Ramos (cell line): ENCODE results near the gene SIRPD.

Experiments
- in situ Hi-C: fragments of 300-500 bp; cut with MboI; formaldehyde crosslinking; loops from one replicate; pipeline ENCODE4 v1.14.3; 2022; ENCODE audit warnings: low sequenced_read_pairs; ENCODE audit not compliant: unreplicated experiment

The SIRPD gene

GRCh38 chr20:1539816-1540419 lies 17.6 kb downstream of the SIRPD start:
- in situ Hi-C loops: no loop called here

GRCh38 chr20:1538655-1539054 lies 18.9 kb downstream of the SIRPD start:
- in situ Hi-C loops: no loop called here

- in situ Hi-C loops: no loop called here
These were observed 19.8 kb downstream of the SIRPD start for GRCh38 chr20:1537731-1538058.

DNA sequence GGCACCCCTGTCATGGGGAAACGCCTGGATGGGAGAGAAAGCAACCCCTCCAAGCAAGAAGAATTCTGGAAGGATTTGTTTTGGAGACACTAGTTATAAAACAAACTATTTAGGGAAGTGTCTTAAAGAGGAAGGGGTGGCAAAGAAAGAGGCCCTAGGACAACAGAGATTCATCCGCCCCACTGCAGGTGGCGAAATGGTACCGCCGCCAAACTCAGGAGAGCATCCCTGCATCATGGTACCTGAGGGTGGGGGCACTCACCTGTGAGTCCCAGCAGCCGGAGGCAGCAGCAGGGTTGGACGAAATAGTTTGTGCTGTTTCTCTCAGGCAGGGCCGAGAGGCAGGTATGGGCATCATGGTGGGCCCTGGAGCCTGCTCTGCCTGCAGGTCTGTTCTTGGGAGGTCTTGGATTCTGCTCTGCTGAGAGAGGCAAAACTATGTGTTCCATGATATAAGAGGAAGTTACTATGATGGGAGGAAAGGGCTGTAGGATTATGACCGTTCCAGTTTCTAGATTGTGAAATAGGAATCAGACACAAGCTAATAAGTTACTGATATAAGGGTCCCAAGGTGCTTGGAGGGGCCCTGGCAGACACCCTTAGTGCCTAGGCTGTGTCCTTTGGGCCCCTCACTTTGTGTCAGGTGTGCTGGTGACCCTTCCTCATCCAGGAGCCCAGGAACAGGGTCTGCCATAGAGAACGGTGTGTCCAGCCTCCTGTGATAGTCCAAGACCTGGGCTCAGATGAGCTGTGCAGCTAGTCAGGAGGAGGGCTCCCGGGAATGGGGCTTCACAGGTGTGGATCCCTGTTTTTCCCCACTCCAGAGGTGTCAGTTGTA lies 20.4 kb downstream of the SIRPD start:
- in situ Hi-C loops: no loop called here

GRCh38 chr20:1535420-1536175 lies 21.9 kb downstream of the SIRPD start:
- in situ Hi-C loops: no loop called here

- in situ Hi-C loops: no loop called here
These were observed 23.0 kb downstream of the SIRPD start for GRCh38 chr20:1534526-1534925.

DNA sequence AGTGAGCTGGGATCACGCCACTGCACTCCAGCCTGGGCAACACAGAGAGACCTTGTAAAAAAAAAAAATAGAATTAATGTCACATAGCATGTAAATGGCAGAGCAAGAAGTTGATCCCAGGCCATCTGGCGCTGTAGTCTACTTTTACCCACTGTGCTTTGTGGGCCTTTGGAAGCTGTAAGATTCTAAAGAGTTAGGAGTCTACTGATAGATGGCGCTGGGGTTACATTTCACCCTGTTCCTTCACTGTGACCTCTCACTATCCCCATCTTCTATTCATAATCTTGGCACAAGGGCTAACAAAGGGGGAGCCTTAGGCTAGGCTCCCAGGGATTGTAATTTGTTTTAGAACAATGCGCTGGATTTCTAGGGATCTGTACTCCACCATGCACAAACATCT lies 24.4 kb downstream of the SIRPD start:
- in situ Hi-C loops: no loop called here

GRCh38 chr20:1528811-1529210 lies 28.7 kb downstream of the SIRPD start:
- in situ Hi-C loops: no loop called here

GRCh38 chr20:1527923-1528322 lies 29.6 kb downstream of the SIRPD start:
- in situ Hi-C loops: no loop called here

GRCh38 chr20:1526896-1527295 lies 30.6 kb downstream of the SIRPD start:
- in situ Hi-C loops: no loop called here

GRCh38 chr20:1526310-1526709 lies 31.2 kb downstream of the SIRPD start:
- in situ Hi-C loops: no loop called here

GRCh38 chr20:1524004-1524403 lies 33.5 kb downstream of the SIRPD start:
- in situ Hi-C loops: no loop called here

GRCh38 chr20:1517010-1517409 lies 40.5 kb downstream of the SIRPD start:
- in situ Hi-C loops: no loop called here

- in situ Hi-C loops: no loop called here
These were observed 43.7 kb downstream of the SIRPD start for GRCh38 chr20:1513801-1514200.

GRCh38 chr20:1509237-1509636 lies 48.3 kb downstream of the SIRPD start:
- in situ Hi-C loops: no loop called here

GRCh38 chr20:1508574-1508973 lies 48.9 kb downstream of the SIRPD start:
- in situ Hi-C loops: no loop called here

DNA sequence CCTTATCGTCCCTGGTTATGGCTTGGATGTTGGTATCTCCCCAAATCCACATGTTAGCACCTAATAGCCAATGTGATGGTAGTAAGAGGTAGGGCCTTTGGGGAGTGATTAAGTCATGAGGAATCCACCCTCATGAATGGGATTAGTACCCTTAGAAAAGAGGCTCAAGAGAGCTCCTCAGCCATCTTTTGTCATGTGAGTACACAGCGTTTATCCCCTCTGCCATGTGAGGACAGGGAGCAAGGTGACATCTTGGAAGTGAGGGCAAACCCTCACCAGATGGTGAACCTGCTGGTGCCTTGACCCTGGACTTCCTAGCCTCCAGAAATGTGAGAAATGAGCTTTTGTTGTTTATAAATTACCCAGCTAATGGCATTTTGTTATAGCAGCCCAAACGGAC lies 50.2 kb downstream of the SIRPD start:
- in situ Hi-C loops: no loop called here

DNA sequence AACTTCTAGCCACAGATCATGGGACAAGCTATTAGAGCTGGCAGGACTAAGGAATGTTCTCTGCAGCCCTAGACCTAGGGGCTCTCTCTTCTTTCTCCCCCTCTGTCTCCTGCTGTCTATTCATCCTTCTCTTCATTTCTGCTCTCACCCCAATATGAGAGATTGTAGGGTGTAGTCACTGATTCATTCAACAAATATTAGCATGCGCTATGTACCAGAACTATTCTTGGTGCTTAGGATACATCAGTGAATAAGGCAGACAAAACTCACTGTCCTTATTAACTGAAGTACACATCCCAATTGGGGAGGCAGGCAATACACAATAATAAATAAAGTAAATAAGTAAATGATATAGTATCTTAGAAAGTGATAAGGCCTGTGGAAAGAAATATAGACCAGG lies 51.6 kb downstream of the SIRPD start:
- in situ Hi-C loops: no loop called here

DNA sequence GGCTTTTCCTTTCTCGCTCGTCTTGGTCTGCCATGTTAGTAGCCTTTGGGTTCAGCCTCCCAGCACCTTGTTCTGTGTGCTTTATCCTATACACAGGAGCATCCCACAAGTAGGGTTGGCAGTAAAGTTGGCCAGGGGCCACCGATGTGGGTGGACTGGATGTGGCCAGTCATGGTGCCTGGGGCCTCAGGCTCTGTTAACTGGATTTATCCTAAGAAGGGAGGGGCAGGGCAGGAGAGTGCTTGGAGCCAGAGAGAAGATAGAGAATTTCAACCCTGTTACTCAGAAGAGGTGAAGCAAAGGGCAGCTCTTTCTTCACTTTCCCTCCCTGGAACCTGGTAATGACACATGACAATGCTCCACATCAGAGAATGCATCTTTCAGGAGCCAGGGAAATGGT lies 52.1 kb downstream of the SIRPD start:
- in situ Hi-C loops: no loop called here

DNA sequence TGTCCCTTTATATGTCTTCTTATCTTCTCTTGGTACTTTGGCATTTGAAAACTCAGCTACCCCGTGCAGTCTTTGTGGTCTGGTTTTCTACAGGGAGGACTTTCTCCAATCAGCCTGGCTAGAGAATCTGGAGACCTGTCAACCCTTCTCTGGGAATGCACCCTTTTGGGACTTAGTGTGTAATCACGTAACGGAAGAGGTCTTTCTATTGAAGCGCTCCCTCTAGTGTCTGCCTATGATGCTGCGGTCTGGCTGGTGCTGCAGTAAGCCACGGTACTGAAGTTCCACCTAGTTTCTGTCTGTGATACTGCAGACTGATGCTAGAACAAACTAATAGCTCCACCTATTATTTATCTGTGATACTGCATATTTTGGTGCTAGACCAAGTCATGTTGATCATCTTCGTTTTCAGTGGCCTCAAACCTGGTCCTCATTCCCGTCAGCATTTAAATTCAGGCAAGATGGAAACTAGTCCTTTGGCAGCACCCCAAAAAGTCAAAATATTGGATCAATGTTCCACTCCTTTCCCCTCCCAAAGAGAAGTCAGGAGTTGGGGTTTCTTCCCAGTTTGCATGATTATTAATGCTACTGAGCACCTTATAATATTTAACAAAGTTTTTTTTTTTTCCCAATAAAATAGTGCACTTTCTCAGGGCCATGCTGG lies 53.8 kb downstream of the SIRPD start:
- in situ Hi-C loops: no loop called here

- in situ Hi-C loops: no loop called here
These were observed 57.0 kb downstream of the SIRPD start for GRCh38 chr20:1500496-1500895.
